Prostate gland (tissue), 2 donors: ENCODE measurements around the gene HS6ST2. TPM values are rescaled to one million over a fixed set of nuclear protein-coding genes. Genes with fewer than 3 reads are reported as not detected.

Experiments
- DNase-seq: peaks from one replicate; pipeline ENCODE4 v3.0.0-alpha.2; 2019; ENCODE audit warnings: low spot score
- H3K27ac ChIP-seq, 2 donors: fragments of 200-600 bp; sonication (generic); 2 replicates each; pipeline ENCODE4 v1.5.1; 2017 to 2019
- H3K27me3 ChIP-seq: fragments of 200-600 bp; sonication (generic); replicated peaks from 2 replicates; pipeline ENCODE4 v1.5.1; 2019; ENCODE audit not compliant: insufficient read depth
- H3K36me3 ChIP-seq, 2 donors: fragments of 200-600 bp; sonication (generic); 1 replicate in 1 of 2; 2 replicates in 1 of 2; pipeline versions ENCODE4 v1.5.1 to v1.8.1; 2017 to 2019
- H3K4me1 ChIP-seq: fragments of 200-600 bp; sonication (generic); replicated peaks from 2 replicates; pipeline ENCODE4 v1.5.1; 2019
- H3K4me3 ChIP-seq, 2 donors: fragments of 200-600 bp; sonication (generic); 2 replicates each; pipeline ENCODE4 v1.5.1; 2017 to 2019
- H3K9me3 ChIP-seq: fragments of 200-600 bp; sonication (generic); 2 replicates; pipeline ENCODE4 v1.5.1; 2017
- CTCF ChIP-seq, 4 experiments: fragments of 200-600 bp in 2 of 4; fragments of 450-650 bp in 2 of 4; sonication (generic) in 2 of 4; IDR thresholded peaks; 1 replicate in 3 of 4; 2 replicates in 1 of 4; pipeline ENCODE4 v1.5.1; 2016 to 2019; ENCODE audit warnings: antibody characterized with exemption in 4 of 4, mild to moderate bottlenecking in 2 of 4, moderate library complexity in 2 of 4
- POLR2A ChIP-seq: fragments of 450-650 bp; IDR thresholded peaks from one replicate; pipeline ENCODE4 v1.6.1; 2016; ENCODE audit warnings: antibody characterized with exemption, mild to moderate bottlenecking
- POLR2AphosphoS5 ChIP-seq: sonication (generic); formaldehyde crosslinking; IDR thresholded peaks from one replicate; pipeline ENCODE4 v1.6.1; 2017; ENCODE audit warnings: antibody characterized with exemption
- WGBS: methylation state at CpG from one replicate; pipeline ENCODE4 v1.1.5; 2018; 5-methylcytosine and 5-hydroxymethylcytosine counted together
- intact Hi-C: fragments of 100-400 bp; cut with DNase I; formaldehyde crosslinking; loops from one replicate; pipeline ENCODE4 v1.14.2; 2022
- total RNA-seq, 2 donors: library from RNA; depleted of rRNA; stranded (reverse); fragments of >200 nt; gene quantifications; one replicate each; pipeline ENCODE4 v1.1.0, GENCODE V29; 2016

HS6ST2 gene
- total RNA-seq, 2 donors from 2014 or later: 1.1 to 6.1 TPM

GRCh38 chrX:132848296-132848970 is 110.0 kb downstream of the HS6ST2 start:
- Histone ChIP-seq H3K27ac (no peak overlapping the region), H3K27me3 (no peaks in the 10 kb centered on the region), H3K4me3 (no peak overlapping the region), H3K4me1 (no peaks in the 10 kb centered on the region), H3K36me3 (no peaks in the 10 kb centered on the region), H3K9me3 (no peaks in the 10 kb centered on the region)
- TF ChIP-seq POLR2AphosphoS5: no peak
- DNase-seq: no peak
- intact Hi-C loops: no loop called here
- 19% methylated on average over 6 of the region's 6 CpGs for WGBS

DNA sequence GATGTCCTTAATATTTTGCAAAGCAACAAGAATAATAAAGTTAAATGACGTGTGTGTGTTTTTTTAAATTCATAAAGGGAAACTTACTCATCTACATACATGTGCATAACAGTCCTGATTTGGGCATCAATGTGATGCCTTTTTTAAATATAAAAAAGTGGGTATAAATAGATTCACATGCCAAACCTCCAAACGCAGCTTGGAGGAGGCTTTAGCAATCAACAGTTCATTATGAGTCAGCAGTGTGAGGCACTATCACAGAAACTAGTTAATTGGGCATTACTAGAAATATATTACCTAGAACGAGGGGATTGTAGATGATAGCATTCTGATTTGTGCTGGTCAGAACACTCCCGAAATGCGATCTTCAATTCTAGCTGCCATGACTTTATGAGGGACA is 115.1 kb downstream of the HS6ST2 start:
- Histone ChIP-seq H3K36me3 (no peaks in the 10 kb centered on the region), H3K27ac (no peak overlapping the region), H3K9me3 (no peaks in the 10 kb centered on the region), H3K4me3 (no peak overlapping the region), H3K4me1 (no peaks in the 10 kb centered on the region), H3K27me3 (no peaks in the 10 kb centered on the region)
- no peak for DNase-seq
- WGBS: 53% methylated on average over 5 of the region's 5 CpGs
- TF ChIP-seq POLR2A (no peak), POLR2AphosphoS5 (no peak), CTCF (IDR thresholded peaks at IDR 0.05) (no peak)
- intact Hi-C loops: no loop called here

DNA sequence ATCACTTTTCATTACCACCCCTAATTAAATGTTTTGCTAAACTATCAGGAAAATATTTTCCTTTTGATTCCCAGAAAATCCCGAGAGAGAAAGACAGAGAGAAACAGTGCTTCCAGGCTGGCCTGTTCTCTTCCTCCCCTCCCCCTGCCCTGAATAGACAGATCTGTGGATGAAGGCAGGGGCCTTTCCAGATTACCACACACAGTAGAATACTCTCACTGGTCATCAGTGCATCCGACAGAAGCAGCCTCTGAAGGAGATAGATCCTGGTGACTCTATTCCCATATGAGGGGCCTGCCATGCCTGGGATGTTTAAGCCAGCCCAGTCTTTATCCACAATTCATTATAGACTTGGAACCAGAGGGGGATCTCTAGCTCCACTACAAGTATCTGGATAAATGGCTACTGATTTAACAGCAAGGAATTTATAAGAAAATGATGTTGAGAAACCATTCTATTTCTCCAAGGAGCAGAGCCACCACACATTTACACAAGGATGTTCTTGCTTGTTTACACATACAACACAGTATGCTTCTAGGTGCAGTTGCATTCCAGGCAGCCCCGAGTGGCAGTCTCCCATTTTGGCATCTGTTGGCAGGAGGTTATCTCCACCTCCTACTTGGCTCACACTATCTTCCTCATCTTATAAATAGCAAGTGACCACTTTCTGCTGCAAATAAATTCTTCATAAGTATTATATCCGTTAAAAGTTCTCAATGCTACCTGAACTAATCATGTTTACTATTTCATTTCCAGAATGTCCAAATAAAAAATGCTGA is 115.8 kb downstream of the HS6ST2 start:
- WGBS: 26% methylated on average over 4 of the region's 4 CpGs
- H3K36me3 ChIP-seq: no peaks in the 10 kb centered on the region
- H3K4me3 ChIP-seq: no peak overlapping the region
- no peaks in the 10 kb centered on the region for H3K4me1 ChIP-seq
- peak; percentile 46 for DNase-seq
- intact Hi-C loops: no loop called here
- no peaks in the 10 kb centered on the region for H3K27me3 ChIP-seq
- no peaks in the 10 kb centered on the region for H3K9me3 ChIP-seq
- H3K27ac ChIP-seq: no peak overlapping the region
- TF ChIP-seq POLR2A (no peak), CTCF (IDR thresholded peaks at IDR 0.05) (no peak), POLR2AphosphoS5 (peak; percentile 64)

- Histone ChIP-seq H3K27me3 (no peaks in the 10 kb centered on the region), H3K36me3 (no peaks in the 10 kb centered on the region), H3K4me3 (no peak overlapping the region), H3K9me3 (no peaks in the 10 kb centered on the region), H3K4me1 (no peaks in the 10 kb centered on the region), H3K27ac (no peak overlapping the region)
- intact Hi-C loops: no loop called here
- no peak for DNase-seq
- TF ChIP-seq CTCF (IDR thresholded peaks at IDR 0.05) (no peak), POLR2A (no peak), POLR2AphosphoS5 (no peak)
- 58% methylated on average over 4 of the region's 5 CpGs for WGBS
Observed at GRCh38 chrX:132837967-132838366, 120.5 kb downstream of the HS6ST2 start.

DNA sequence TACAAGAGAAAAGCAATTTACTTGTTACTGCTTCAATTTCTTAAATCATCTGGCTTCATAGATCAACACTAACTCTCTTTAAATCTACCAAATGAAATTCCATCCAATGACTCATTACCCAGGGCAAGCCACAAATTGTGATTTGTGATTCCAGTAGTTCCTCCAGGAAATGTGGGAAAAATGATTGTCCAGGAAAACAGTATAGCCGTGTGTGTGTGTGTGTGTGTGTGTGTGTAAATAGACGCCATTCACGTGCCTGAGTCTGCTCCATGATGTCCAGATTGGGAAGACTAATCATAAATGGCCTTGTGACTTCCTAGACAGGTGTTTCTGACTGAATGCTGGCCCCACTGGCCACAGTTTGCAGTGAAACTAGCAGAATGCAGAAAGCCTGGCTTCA is 121.3 kb downstream of the HS6ST2 start:
- Histone ChIP-seq H3K36me3 (no peaks in the 10 kb centered on the region), H3K4me1 (no peaks in the 10 kb centered on the region), H3K9me3 (no peaks in the 10 kb centered on the region), H3K4me3 (no peak overlapping the region), H3K27ac (no peak overlapping the region), H3K27me3 (no peaks in the 10 kb centered on the region)
- TF ChIP-seq POLR2AphosphoS5: no peak
- no peak for TF ChIP-seq POLR2A
- WGBS: 53% methylated on average over 3 of the region's 3 CpGs
- no peak for DNase-seq
- intact Hi-C loops: no loop called here

DNA sequence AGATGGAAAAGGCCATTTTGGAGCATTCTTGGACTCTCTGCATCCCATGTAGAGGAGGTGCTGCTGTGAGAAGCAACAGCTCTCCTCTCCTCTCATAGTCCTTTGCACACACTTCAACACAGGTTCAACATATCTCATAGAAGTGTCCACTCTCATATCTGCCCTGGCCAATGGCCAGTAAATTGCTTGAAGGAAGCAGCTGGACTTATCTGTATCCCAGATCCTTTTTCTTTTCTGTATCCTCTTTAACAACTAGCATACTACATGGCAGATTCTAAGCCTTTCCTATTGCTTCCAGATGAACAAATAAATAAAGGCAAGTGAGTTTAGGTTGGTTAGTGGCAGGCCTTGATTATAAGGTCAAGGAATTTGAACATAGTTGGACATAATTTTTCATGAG is 122.0 kb downstream of the HS6ST2 start:
- Histone ChIP-seq H3K9me3 (no peaks in the 10 kb centered on the region), H3K4me1 (no peaks in the 10 kb centered on the region), H3K36me3 (no peaks in the 10 kb centered on the region), H3K27ac (no peak overlapping the region), H3K27me3 (no peaks in the 10 kb centered on the region), H3K4me3 (no peak overlapping the region)
- TF ChIP-seq POLR2A (no peak), POLR2AphosphoS5 (no peak), CTCF (IDR thresholded peaks at IDR 0.05) (no peak)
- intact Hi-C loops: no loop called here
- DNase-seq: no peak
